Esophagus muscularis mucosa (tissue), 4 donors: ENCODE measurements around the gene FTCD. TPM values are rescaled to one million over a fixed set of nuclear protein-coding genes. Genes with fewer than 3 reads are reported as not detected.

Experiments used
- DNase-seq: peaks from one replicate; pipeline ENCODE4 v3.0.0-alpha.2; 2017; ENCODE audit errors: extremely low spot score
- H3K27ac ChIP-seq, 4 donors: fragments of 200-600 bp; sonication (generic); replicated peaks in 1 of 4; 1 replicate in 3 of 4; 2 replicates in 1 of 4; pipeline ENCODE4 v1.5.1; 2016 to 2019; ENCODE audit warnings: mild to moderate bottlenecking in 1 of 4
- H3K27me3 ChIP-seq, 4 donors: fragments of 200-600 bp; sonication (generic); one replicate each; pipeline versions ENCODE4 v1.5.1 to v1.6.0; 2016 to 2019
- H3K36me3 ChIP-seq, 4 donors: fragments of 200-600 bp; sonication (generic); one replicate each; pipeline ENCODE4 v1.5.1; 2016 to 2019
- H3K4me1 ChIP-seq, 4 donors: fragments of 200-600 bp; sonication (generic); one replicate each; pipeline ENCODE4 v1.5.1; 2016 to 2019
- H3K4me3 ChIP-seq, 4 donors: fragments of 200-600 bp; sonication (generic); 1 replicate in 2 of 4; 2 replicates in 2 of 4; pipeline ENCODE4 v1.5.1; 2016 to 2019; ENCODE audit warnings: mild to moderate bottlenecking in 4 of 4, moderate library complexity in 1 of 4
- H3K9me3 ChIP-seq, 4 donors: fragments of 200-600 bp; sonication (generic); 1 replicate in 3 of 4; 2 replicates in 1 of 4; pipeline ENCODE4 v1.5.1; 2016 to 2019
- CTCF ChIP-seq, 3 experiments: fragments of 200-600 bp in 2 of 3; fragments of 450-650 bp in 1 of 3; sonication (generic) in 2 of 3; IDR thresholded peaks; one replicate each; pipeline ENCODE4 v1.5.1; 2017 to 2019; ENCODE audit warnings: antibody characterized with exemption in 3 of 3, mild to moderate bottlenecking in 2 of 3, moderate library complexity in 1 of 3
- EP300 ChIP-seq: sonication (generic); formaldehyde crosslinking; IDR thresholded peaks from one replicate; pipeline ENCODE4 v1.6.1; 2017; ENCODE audit warnings: antibody characterized with exemption
- POLR2A ChIP-seq: fragments of 450-650 bp; IDR thresholded peaks from one replicate; pipeline ENCODE4 v1.6.1; 2017; ENCODE audit warnings: antibody characterized with exemption, moderate library complexity, mild to moderate bottlenecking, low read depth
- POLR2AphosphoS5 ChIP-seq, 2 donors: sonication (generic); formaldehyde crosslinking; IDR thresholded peaks; one replicate each; pipeline ENCODE4 v1.6.1; 2017; ENCODE audit warnings: antibody characterized with exemption in 2 of 2
- WGBS: methylation state at CpG from one replicate; pipeline ENCODE4 v1.1.5; 2018; 5-methylcytosine and 5-hydroxymethylcytosine counted together
- intact Hi-C: fragments of 100-400 bp; cut with DNase I; formaldehyde crosslinking; loops from one replicate; pipeline ENCODE4 v1.15.1; 2023
- total RNA-seq, 4 donors: library from RNA; depleted of rRNA; stranded (reverse); fragments of >200 nt; gene quantifications; one replicate each; pipeline versions ENCODE4 v1.1.0 to v1.2.1, GENCODE V29; 2016

FTCD gene
- total RNA-seq, 4 donors from 2014 or later = 0.26 to 2.5 (median 1.2) TPM; not detected in 1

GRCh38 chr21:46151989-46152926, 3.1 kb downstream of the FTCD start:
- Histone ChIP-seq H3K27me3 (peaks cover 0 to 11% (median 0%) of the 10 kb centered on the region in 4 donors), H3K27ac (peak overlapping the region in 1 of 4 donors; percentile 68), H3K9me3 (no peaks in the 10 kb centered on the region), H3K36me3 (no peaks in the 10 kb centered on the region), H3K4me1 (peaks cover 10 to 18% (median 12%) of the 10 kb centered on the region in 4 donors), H3K4me3 (peak overlapping the region in 1 of 4 donors; percentile 41)
- DNase-seq = no peak
- intact Hi-C loops = loop anchor here (5.0 kb wide), 1 partner anchor 80 kb away; no protein-coding TSS in a partner anchor
- WGBS = 88% methylated on average over 34 of the region's 45 CpGs
- no peak for TF ChIP-seq CTCF (IDR thresholded peaks at IDR 0.05)

- H3K27me3 ChIP-seq = peaks cover 0 to 11% (median 0%) of the 10 kb centered on the region in 4 donors
- no peak overlapping the region for H3K4me3 ChIP-seq
- H3K27ac ChIP-seq = no peak overlapping the region
- H3K4me1 ChIP-seq = peaks cover 10 to 18% (median 12%) of the 10 kb centered on the region in 4 donors
- WGBS = 90% methylated on average over 35 of the region's 47 CpGs
- H3K9me3 ChIP-seq = no peaks in the 10 kb centered on the region
- TF ChIP-seq POLR2A (no peak), EP300 (no peak), CTCF (IDR thresholded peaks at IDR 0.05) (no peak), POLR2AphosphoS5 (IDR thresholded peaks at IDR 0.05) (no peak)
- no peaks in the 10 kb centered on the region for H3K36me3 ChIP-seq
- DNase-seq = no peak
- intact Hi-C loops = loop anchor here (5.0 kb wide), 1 partner anchor 81 kb away; no protein-coding TSS in a partner anchor
These were observed 4.0 kb downstream of the FTCD start for GRCh38 chr21:46151261-46151988.

- Histone ChIP-seq H3K9me3 (no peaks in the 10 kb centered on the region), H3K4me3 (no peak overlapping the region), H3K27me3 (peaks cover 0 to 11% (median 0%) of the 10 kb centered on the region in 4 donors), H3K4me1 (peaks cover 10 to 18% (median 12%) of the 10 kb centered on the region in 4 donors), H3K36me3 (no peaks in the 10 kb centered on the region), H3K27ac (no peak overlapping the region)
- intact Hi-C loops = loop anchor here (5.0 kb wide), 1 partner anchor 82 kb away; no protein-coding TSS in a partner anchor
- no peak for TF ChIP-seq POLR2AphosphoS5 (IDR thresholded peaks at IDR 0.05)
- no peak for TF ChIP-seq CTCF (IDR thresholded peaks at IDR 0.05)
- TF ChIP-seq EP300 = no peak
- TF ChIP-seq POLR2A = no peak
- DNase-seq = no peak
- WGBS = 90% methylated on average over 10 of the region's 24 CpGs
These were observed 4.8 kb downstream of the FTCD start for GRCh38 chr21:46150491-46151121.

- DNase-seq = no peak
- intact Hi-C loops = loop anchor here (5.0 kb wide), 1 partner anchor 82 kb away; no protein-coding TSS in a partner anchor
- Histone ChIP-seq H3K9me3 (no peaks in the 10 kb centered on the region), H3K4me3 (no peak overlapping the region), H3K36me3 (no peaks in the 10 kb centered on the region), H3K27ac (no peak overlapping the region), H3K4me1 (peaks cover 10 to 18% (median 12%) of the 10 kb centered on the region in 4 donors), H3K27me3 (peaks cover 0 to 11% (median 0%) of the 10 kb centered on the region in 4 donors)
- WGBS = 81% methylated on average over 3 of the region's 19 CpGs
- TF ChIP-seq POLR2AphosphoS5 (IDR thresholded peaks at IDR 0.05) (no peak), CTCF (IDR thresholded peaks at IDR 0.05) (no peak), EP300 (no peak), POLR2A (no peak)
These were observed 5.3 kb downstream of the FTCD start for GRCh38 chr21:46150073-46150472.
